ENCODE results near the gene LBH. TPM values are rescaled to one million over a fixed set of nuclear protein-coding genes. Genes with fewer than 3 reads are reported as not detected.

LBH gene
- total and polyA plus RNA-seq, 3 experiments from 2014 or later = 115 to 156 (median 121) TPM

GRCh38 chr2:30296496-30296895, 65.2 kb downstream of the LBH start:
- Histone ChIP-seq H3K27me3 (ENCODE audit: insufficient read depth, low read length, poor library complexity, severe bottlenecking) (no peaks in the 10 kb centered on the region), H3K36me3 (ENCODE audit: insufficient read depth, low read length) (no peaks in the 10 kb centered on the region), H3K4me3 (ENCODE audit: low read length) (no peak overlapping the region), H3K9me3 (ENCODE audit: low read length) (no peaks in the 10 kb centered on the region), H3K4me1 (ENCODE audit: insufficient read depth, low read length) (no peaks in the 10 kb centered on the region), H3K27ac (ENCODE audit: low read depth, low read length) (no peak overlapping the region)
- POLR2A ChIA-PET = no interaction called here
- H3K27ac Mint-ChIP-seq = peak overlapping the region in 2 of 8 donors; percentile 17 to 43
- CTCF ChIA-PET = interaction anchor here (1.8 kb wide), 1 partner anchor 58 kb away, joined by 4 read pairs; no protein-coding TSS in a partner anchor
- H3K9me3 Mint-ChIP-seq = no peaks in the 10 kb centered on the region
- H3K4me3 Mint-ChIP-seq = no peak overlapping the region
- H3K4me1 Mint-ChIP-seq = no peaks in the 10 kb centered on the region
- no peak for DNase-seq
- H3K27me3 Mint-ChIP-seq = no peaks in the 10 kb centered on the region
- no peaks in the 10 kb centered on the region for H3K36me3 Mint-ChIP-seq

DNA sequence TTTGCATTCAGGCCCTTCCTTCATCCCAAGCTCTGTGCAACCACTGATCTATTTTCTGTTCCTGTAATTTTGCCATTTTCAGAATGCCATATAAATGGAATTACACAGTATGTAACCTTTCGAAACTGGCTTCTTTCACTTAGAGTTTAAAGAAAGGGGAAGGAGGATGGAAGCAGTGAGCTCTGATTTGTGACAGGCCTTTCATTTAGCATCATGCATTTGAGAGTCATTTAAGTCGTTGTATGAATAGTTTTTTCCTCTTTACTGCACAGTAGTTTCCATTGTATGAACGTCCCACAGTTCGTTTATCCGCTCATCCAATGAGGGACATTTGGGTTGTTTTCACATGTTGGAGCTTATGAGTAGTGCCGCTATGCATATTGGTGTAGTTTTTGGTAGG, 67.0 kb downstream of the LBH start:
- Histone ChIP-seq H3K27me3 (ENCODE audit: insufficient read depth, low read length, poor library complexity, severe bottlenecking) (no peaks in the 10 kb centered on the region), H3K9me3 (ENCODE audit: low read length) (no peaks in the 10 kb centered on the region), H3K4me3 (ENCODE audit: low read length) (no peak overlapping the region), H3K27ac (ENCODE audit: low read depth, low read length) (no peak overlapping the region), H3K36me3 (ENCODE audit: insufficient read depth, low read length) (no peaks in the 10 kb centered on the region), H3K4me1 (ENCODE audit: insufficient read depth, low read length) (no peaks in the 10 kb centered on the region)
- H3K27ac Mint-ChIP-seq = peak overlapping the region in 2 of 8 donors; percentile 12 to 26
- no peak for DNase-seq
- CTCF ChIA-PET = interaction anchor here (1.3 to 1.8 kb wide), 2 partner anchors 36 to 59 kb away, joined by 4 to 5 read pairs; no protein-coding TSS in a partner anchor
- H3K4me1 Mint-ChIP-seq = no peaks in the 10 kb centered on the region
- no peak overlapping the region for H3K4me3 Mint-ChIP-seq
- no peaks in the 10 kb centered on the region for H3K36me3 Mint-ChIP-seq
- POLR2A ChIA-PET = no interaction called here
- no peaks in the 10 kb centered on the region for H3K9me3 Mint-ChIP-seq
- H3K27me3 Mint-ChIP-seq = no peaks in the 10 kb centered on the region

- CTCF ChIA-PET = interaction anchor here (1.1 kb wide), 1 partner anchor 37 kb away, joined by 3 read pairs; no protein-coding TSS in a partner anchor
- H3K27me3 ChIP-seq (ENCODE audit: insufficient read depth, low read length, poor library complexity, severe bottlenecking) = no peaks in the 10 kb centered on the region
- H3K36me3 Mint-ChIP-seq = no peaks in the 10 kb centered on the region
These were observed 68.8 kb downstream of the LBH start for GRCh38 chr2:30300122-30300455.

DNA sequence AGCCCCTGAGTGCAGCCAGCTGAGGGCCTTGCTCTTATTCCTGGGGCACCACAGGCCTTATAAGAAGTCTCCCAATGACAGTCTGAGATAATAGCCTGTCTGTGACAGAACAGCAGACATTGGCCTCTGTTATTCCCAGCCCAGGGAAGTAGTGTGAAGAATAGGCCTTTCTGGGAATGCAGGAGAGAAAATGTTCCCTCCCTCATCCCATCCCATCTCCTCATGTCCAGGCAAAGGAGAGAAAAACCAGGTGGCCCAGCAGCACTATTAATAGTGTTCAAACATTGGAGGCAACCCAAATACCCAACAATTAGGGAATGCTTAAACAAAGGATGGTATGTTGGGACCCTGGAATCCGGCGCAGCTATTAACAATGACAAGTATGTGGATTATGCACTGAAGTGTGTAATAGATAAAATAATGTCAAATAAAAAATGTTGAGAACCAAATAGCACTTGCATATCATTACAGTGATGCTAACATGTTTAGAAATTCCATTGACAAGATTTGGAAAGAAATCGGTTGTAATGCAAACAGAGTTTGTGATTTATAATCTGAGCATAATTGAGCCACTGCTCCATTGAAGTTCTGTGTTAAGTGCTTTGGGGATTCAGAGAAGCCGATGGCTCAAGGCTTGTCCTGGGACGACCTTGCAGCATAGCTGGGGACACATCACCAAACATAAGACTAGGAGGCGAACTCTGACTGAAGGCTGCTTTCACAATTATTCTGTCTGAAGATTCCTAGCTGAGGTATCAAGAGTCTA, 69.3 kb downstream of the LBH start:
- Histone ChIP-seq H3K4me3 (ENCODE audit: low read length) (no peak overlapping the region), H3K27me3 (ENCODE audit: insufficient read depth, low read length, poor library complexity, severe bottlenecking) (no peaks in the 10 kb centered on the region), H3K9me3 (ENCODE audit: low read length) (no peaks in the 10 kb centered on the region), H3K27ac (ENCODE audit: low read depth, low read length) (no peak overlapping the region), H3K36me3 (ENCODE audit: insufficient read depth, low read length) (no peaks in the 10 kb centered on the region), H3K4me1 (ENCODE audit: insufficient read depth, low read length) (no peaks in the 10 kb centered on the region)
- Mint-ChIP-seq H3K4me1 (no peaks in the 10 kb centered on the region), H3K36me3 (no peaks in the 10 kb centered on the region), H3K27me3 (no peaks in the 10 kb centered on the region), H3K9me3 (no peaks in the 10 kb centered on the region), H3K27ac (peak overlapping the region in 2 of 8 donors; percentile 64 to 70), H3K4me3 (no peak overlapping the region)
- no peak for DNase-seq
- CTCF ChIA-PET = interaction anchor here (1.1 kb wide), 1 partner anchor 36 kb away, joined by 3 read pairs; no protein-coding TSS in a partner anchor
- POLR2A ChIA-PET = interaction anchor here (0.6 kb wide), 1 partner anchor 70 kb away, joined by 3 read pairs; no protein-coding TSS in a partner anchor

More at GRCh38 chr2:30300122-30300455, 68.8 kb downstream of the LBH start:
- H3K36me3 ChIP-seq (ENCODE audit: insufficient read depth, low read length) = no peaks in the 10 kb centered on the region
- DNase-seq = no peak
- H3K4me1 Mint-ChIP-seq = no peaks in the 10 kb centered on the region
- H3K27ac Mint-ChIP-seq = peak overlapping the region in 1 of 8 donors; percentile 15
- H3K4me1 ChIP-seq (ENCODE audit: insufficient read depth, low read length) = no peaks in the 10 kb centered on the region
- no peaks in the 10 kb centered on the region for H3K9me3 ChIP-seq (ENCODE audit: low read length)
- no peaks in the 10 kb centered on the region for H3K27me3 Mint-ChIP-seq
- H3K27ac ChIP-seq (ENCODE audit: low read depth, low read length) = no peak overlapping the region
- POLR2A ChIA-PET = no interaction called here
- H3K9me3 Mint-ChIP-seq = no peaks in the 10 kb centered on the region
- no peak overlapping the region for H3K4me3 Mint-ChIP-seq
- H3K4me3 ChIP-seq (ENCODE audit: low read length) = no peak overlapping the region

DNA sequence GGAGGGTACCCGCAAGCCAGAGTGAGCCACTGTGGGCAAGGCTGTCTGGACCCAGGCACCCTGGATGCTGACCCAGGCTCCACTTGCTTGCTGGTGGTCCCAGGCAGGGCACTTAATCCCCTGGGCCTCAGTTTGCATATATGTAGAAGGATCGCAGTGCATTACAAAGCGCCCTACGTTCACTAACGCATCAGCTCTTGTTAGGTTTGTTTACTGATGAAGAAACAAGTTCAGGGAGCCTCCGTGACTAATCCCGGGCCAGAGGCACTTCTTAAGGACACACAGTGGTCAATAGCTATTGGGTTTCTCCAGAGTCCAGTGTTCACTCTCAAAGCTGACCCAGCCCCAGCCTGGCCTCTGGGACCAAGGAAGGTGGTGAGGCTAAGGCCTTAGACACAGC, 70.2 kb downstream of the LBH start:
- H3K9me3 ChIP-seq (ENCODE audit: low read length) = no peaks in the 10 kb centered on the region
- ChIA-PET CTCF (no interaction called here), POLR2A (interaction anchor here (0.6 kb wide), 1 partner anchor 71 kb away, joined by 3 read pairs; no protein-coding TSS in a partner anchor)
- H3K9me3 Mint-ChIP-seq = no peaks in the 10 kb centered on the region
- H3K27ac Mint-ChIP-seq = peak overlapping the region in 1 of 8 donors; percentile 12
- no peaks in the 10 kb centered on the region for H3K4me1 Mint-ChIP-seq
- no peaks in the 10 kb centered on the region for H3K27me3 Mint-ChIP-seq
- H3K4me1 ChIP-seq (ENCODE audit: insufficient read depth, low read length) = no peaks in the 10 kb centered on the region
- H3K4me3 Mint-ChIP-seq = no peak overlapping the region
- no peak overlapping the region for H3K4me3 ChIP-seq (ENCODE audit: low read length)
- DNase-seq = no peak
- no peaks in the 10 kb centered on the region for H3K36me3 Mint-ChIP-seq
- no peak overlapping the region for H3K27ac ChIP-seq (ENCODE audit: low read depth, low read length)
- H3K36me3 ChIP-seq (ENCODE audit: insufficient read depth, low read length) = no peaks in the 10 kb centered on the region
- H3K27me3 ChIP-seq (ENCODE audit: insufficient read depth, low read length, poor library complexity, severe bottlenecking) = no peaks in the 10 kb centered on the region

GRCh38 chr2:30302566-30302965, 71.2 kb downstream of the LBH start:
- Mint-ChIP-seq H3K36me3 (peaks cover 0 to 1% (median 0%) of the 10 kb centered on the region in 3 donors), H3K27ac (peak overlapping the region in 2 of 8 donors; percentile 19 to 33), H3K4me1 (no peaks in the 10 kb centered on the region), H3K9me3 (no peaks in the 10 kb centered on the region), H3K4me3 (no peak overlapping the region), H3K27me3 (no peaks in the 10 kb centered on the region)
- Histone ChIP-seq H3K9me3 (ENCODE audit: low read length) (no peaks in the 10 kb centered on the region), H3K4me1 (ENCODE audit: insufficient read depth, low read length) (no peaks in the 10 kb centered on the region), H3K27me3 (ENCODE audit: insufficient read depth, low read length, poor library complexity, severe bottlenecking) (no peaks in the 10 kb centered on the region), H3K4me3 (ENCODE audit: low read length) (no peak overlapping the region), H3K36me3 (ENCODE audit: insufficient read depth, low read length) (no peaks in the 10 kb centered on the region), H3K27ac (ENCODE audit: low read depth, low read length) (no peak overlapping the region)
- ChIA-PET CTCF (no interaction called here), POLR2A (no interaction called here)
- DNase-seq = no peak

- Mint-ChIP-seq H3K36me3 (peaks cover 0 to 1% (median 0%) of the 10 kb centered on the region in 3 donors), H3K27me3 (no peaks in the 10 kb centered on the region), H3K27ac (peak overlapping the region in 1 of 8 donors; percentile 46), H3K9me3 (no peaks in the 10 kb centered on the region), H3K4me3 (no peak overlapping the region), H3K4me1 (no peaks in the 10 kb centered on the region)
- Histone ChIP-seq H3K9me3 (ENCODE audit: low read length) (no peaks in the 10 kb centered on the region), H3K4me3 (ENCODE audit: low read length) (no peak overlapping the region), H3K36me3 (ENCODE audit: insufficient read depth, low read length) (no peaks in the 10 kb centered on the region), H3K27me3 (ENCODE audit: insufficient read depth, low read length, poor library complexity, severe bottlenecking) (no peaks in the 10 kb centered on the region), H3K4me1 (ENCODE audit: insufficient read depth, low read length) (no peaks in the 10 kb centered on the region), H3K27ac (ENCODE audit: low read depth, low read length) (no peak overlapping the region)
- POLR2A ChIA-PET = no interaction called here
- DNase-seq = no peak
- CTCF ChIA-PET = no interaction called here
These were observed 71.8 kb downstream of the LBH start for GRCh38 chr2:30303095-30303494.

DNA sequence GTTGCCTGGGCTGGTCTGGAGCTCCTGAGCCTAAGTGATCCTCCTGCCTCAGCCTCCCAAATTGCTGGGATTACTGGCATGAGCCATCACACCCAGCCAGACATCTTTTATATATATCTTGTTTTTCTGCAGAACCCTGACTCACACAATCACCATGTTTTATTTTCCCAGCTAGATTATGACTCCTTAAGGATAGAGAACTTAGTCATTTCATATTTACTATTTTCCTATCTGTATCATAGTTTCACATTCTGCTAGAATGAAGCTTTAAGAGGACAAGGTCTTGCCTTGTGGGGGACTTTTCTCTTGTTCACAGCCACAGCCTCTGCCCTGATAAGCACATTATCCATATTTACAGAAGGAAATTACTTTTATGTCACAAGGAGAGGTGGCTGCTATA, 73.9 kb downstream of the LBH start:
- no peaks in the 10 kb centered on the region for H3K9me3 ChIP-seq (ENCODE audit: low read length)
- no peaks in the 10 kb centered on the region for H3K27me3 Mint-ChIP-seq
- no peak overlapping the region for H3K4me3 ChIP-seq (ENCODE audit: low read length)
- H3K4me1 Mint-ChIP-seq = peaks cover 0 to 3% (median 2%) of the 10 kb centered on the region in 3 donors
- peaks cover 0 to 1% (median 0%) of the 10 kb centered on the region in 3 donors for H3K36me3 Mint-ChIP-seq
- H3K4me3 Mint-ChIP-seq = no peak overlapping the region
- DNase-seq = no peak
- H3K27ac Mint-ChIP-seq = peak overlapping the region in 1 of 8 donors; percentile 41
- CTCF ChIA-PET = interaction anchor here (1.0 kb wide), 1 partner anchor 22 kb away, joined by 3 read pairs; no protein-coding TSS in a partner anchor
- H3K27me3 ChIP-seq (ENCODE audit: insufficient read depth, low read length, poor library complexity, severe bottlenecking) = no peaks in the 10 kb centered on the region
- H3K4me1 ChIP-seq (ENCODE audit: insufficient read depth, low read length) = peaks cover under 1% of the 10 kb centered on the region
- no peak overlapping the region for H3K27ac ChIP-seq (ENCODE audit: low read depth, low read length)
- POLR2A ChIA-PET = no interaction called here
- H3K36me3 ChIP-seq (ENCODE audit: insufficient read depth, low read length) = no peaks in the 10 kb centered on the region
- no peaks in the 10 kb centered on the region for H3K9me3 Mint-ChIP-seq
